Skeletal muscle cell (primary cell): ENCODE data around the gene USP12.

ENCODE experiments used
- DNase-seq: peaks from one replicate; pipeline ENCODE4 v3.0.0-alpha.2; 2010; ENCODE audit warnings: low read depth
- H3K4me3 ChIP-seq: 2 replicates; pipeline ENCODE4 v1.5.1; 2011; ENCODE audit warnings: low read depth, mild to moderate bottlenecking, control low read depth, low read length, moderate library complexity

The USP12 gene

GRCh38 chr13:27023385-27024073, 148.1 kb downstream of the USP12 start:
- DNase-seq = no peak
- H3K4me3 ChIP-seq = no peak overlapping the region

GRCh38 chr13:27022571-27023311, 148.9 kb downstream of the USP12 start:
- no peak overlapping the region for H3K4me3 ChIP-seq
- DNase-seq = no peak

- H3K4me3 ChIP-seq = no peak overlapping the region
- no peak for DNase-seq
These were observed 151.2 kb downstream of the USP12 start for GRCh38 chr13:27020415-27020814.

- no peak overlapping the region for H3K4me3 ChIP-seq
- DNase-seq = no peak
These were observed 152.7 kb downstream of the USP12 start for GRCh38 chr13:27018882-27019281.

- H3K4me3 ChIP-seq = no peak overlapping the region
- DNase-seq = no peak
These were observed 153.2 kb downstream of the USP12 start for GRCh38 chr13:27018344-27018861.

- no peak for DNase-seq
These were observed 154.7 kb downstream of the USP12 start for GRCh38 chr13:27016875-27017274.

More at GRCh38 chr13:27016875-27017274, 154.7 kb downstream of the USP12 start:
- no peak overlapping the region for H3K4me3 ChIP-seq
